ENCODE results near the gene SYS1. TPM values are rescaled to one million over a fixed set of nuclear protein-coding genes. Genes with fewer than 3 reads are reported as not detected.

Gene SYS1
- total RNA-seq, 1 donor from 2014 or later, result 29.2 TPM

DNA sequence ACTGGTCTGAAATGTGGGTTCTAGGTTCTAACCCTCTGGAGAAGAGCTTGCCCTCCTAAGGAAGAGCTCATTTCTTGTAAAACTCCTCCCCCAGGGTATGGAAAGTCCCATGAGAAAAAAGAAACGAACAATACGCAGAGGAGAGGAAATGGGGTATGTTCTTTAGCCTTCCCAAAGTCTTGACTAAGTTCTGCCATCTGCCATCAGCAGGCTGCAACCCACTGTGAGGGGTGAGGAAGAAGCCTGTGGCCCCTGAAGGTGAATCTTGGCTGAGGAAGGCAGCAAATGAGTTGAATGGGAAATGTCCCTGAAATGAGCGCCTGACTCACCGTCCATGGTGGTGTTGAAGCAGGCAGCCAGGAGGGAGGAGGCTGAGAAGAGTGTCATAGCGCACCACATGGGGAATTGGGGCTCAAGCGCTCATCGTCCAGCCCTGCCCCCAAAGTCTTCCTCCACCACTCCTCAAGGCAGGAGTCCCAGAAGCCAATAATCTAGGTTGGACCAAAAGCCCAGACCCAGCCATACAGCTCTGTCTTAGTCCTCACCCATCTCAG lies 44.5 kb upstream of the SYS1 start:
- DNase-seq (ENCODE audit: extremely low spot score, unreplicated experiment), result no peak
- Mint-ChIP-seq H3K27me3 (peaks cover 4% of the 10 kb centered on the region), H3K9me3 (no peaks in the 10 kb centered on the region), H3K27ac (no peak overlapping the region), H3K4me3 (no peak overlapping the region), H3K36me3 (no peaks in the 10 kb centered on the region), H3K4me1 (ENCODE audit: unreplicated experiment) (peaks cover 4% of the 10 kb centered on the region)
- TF ChIP-seq, protein P1, sequence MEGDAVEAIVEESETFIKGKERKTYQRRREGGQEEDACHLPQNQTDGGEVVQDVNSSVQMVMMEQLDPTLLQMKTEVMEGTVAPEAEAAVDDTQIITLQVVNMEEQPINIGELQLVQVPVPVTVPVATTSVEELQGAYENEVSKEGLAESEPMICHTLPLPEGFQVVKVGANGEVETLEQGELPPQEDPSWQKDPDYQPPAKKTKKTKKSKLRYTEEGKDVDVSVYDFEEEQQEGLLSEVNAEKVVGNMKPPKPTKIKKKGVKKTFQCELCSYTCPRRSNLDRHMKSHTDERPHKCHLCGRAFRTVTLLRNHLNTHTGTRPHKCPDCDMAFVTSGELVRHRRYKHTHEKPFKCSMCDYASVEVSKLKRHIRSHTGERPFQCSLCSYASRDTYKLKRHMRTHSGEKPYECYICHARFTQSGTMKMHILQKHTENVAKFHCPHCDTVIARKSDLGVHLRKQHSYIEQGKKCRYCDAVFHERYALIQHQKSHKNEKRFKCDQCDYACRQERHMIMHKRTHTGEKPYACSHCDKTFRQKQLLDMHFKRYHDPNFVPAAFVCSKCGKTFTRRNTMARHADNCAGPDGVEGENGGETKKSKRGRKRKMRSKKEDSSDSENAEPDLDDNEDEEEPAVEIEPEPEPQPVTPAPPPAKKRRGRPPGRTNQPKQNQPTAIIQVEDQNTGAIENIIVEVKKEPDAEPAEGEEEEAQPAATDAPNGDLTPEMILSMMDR (conservative IDR thresholded peaks at IDR 0.05), result no peak

- Mint-ChIP-seq H3K4me1 (ENCODE audit: unreplicated experiment) (peaks cover 4% of the 10 kb centered on the region), H3K27me3 (peaks cover 4% of the 10 kb centered on the region), H3K36me3 (no peaks in the 10 kb centered on the region), H3K27ac (no peak overlapping the region), H3K9me3 (no peaks in the 10 kb centered on the region), H3K4me3 (no peak overlapping the region)
- TF ChIP-seq, protein P1 (conservative IDR thresholded peaks at IDR 0.05), result no peak
- DNase-seq (ENCODE audit: extremely low spot score, unreplicated experiment), result no peak
Observed at GRCh38 chr20:45318948-45319347, 44.0 kb upstream of the SYS1 start.

DNA sequence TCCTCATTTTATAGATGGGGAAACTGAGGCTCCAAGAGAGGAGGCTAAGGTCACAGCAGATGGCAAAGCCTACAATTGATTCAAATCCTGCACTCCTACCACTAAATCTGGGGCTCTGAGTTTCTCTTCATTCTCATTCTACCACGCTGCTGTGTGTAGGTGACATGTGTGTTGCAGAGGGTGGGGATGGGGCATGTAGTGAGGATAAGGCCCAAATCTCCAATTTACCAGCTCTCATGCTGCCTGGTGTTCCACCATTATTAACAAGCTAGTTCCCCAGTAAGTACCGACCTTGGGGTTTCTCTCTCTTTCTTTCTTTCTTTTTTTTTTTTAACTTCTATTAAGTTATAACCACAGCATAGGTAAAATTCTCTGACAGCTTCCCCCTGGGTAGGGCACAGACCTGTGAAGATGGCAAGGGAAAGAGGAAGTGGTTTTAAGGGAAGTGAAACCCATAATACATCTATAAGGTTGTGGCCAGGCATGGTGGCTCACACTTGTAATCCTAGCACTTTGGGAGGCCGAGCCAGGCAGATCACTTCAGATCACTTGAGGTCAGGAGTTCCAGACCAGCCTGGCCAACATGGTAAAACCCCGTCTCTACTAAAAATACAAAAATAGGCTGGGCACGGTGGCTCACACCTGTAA lies 41.9 kb upstream of the SYS1 start:
- no peak for DNase-seq (ENCODE audit: extremely low spot score, unreplicated experiment)
- Mint-ChIP-seq H3K36me3 (no peaks in the 10 kb centered on the region), H3K4me1 (ENCODE audit: unreplicated experiment) (peaks cover 4% of the 10 kb centered on the region), H3K27ac (no peak overlapping the region), H3K27me3 (peaks cover 4% of the 10 kb centered on the region), H3K9me3 (no peaks in the 10 kb centered on the region), H3K4me3 (no peak overlapping the region)
- TF ChIP-seq, protein P1 (conservative IDR thresholded peaks at IDR 0.05), result no peak

DNA sequence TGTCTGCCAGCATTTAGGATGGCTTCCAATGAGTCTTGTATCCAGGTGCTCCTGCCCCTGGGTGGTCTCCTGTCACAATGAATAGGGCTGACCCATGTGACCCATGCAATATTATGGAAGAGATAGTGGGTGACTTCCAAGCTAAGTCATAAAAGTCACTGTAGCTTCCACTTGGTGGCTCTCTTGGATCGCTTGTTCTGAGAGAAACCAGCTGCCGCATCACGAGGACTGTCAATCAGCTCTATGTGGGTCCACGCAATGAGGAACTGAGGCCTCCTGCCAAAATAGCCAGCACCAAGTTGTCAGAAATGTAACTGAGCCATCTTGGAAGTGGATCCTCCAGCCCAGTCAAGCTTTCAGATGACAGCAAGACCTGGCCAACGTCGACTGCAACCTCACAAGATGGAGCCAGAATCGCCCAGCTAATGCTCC lies 40.0 kb upstream of the SYS1 start:
- Mint-ChIP-seq H3K9me3 (no peaks in the 10 kb centered on the region), H3K36me3 (peaks cover 2% of the 10 kb centered on the region), H3K27ac (no peak overlapping the region), H3K4me1 (ENCODE audit: unreplicated experiment) (peaks cover 4% of the 10 kb centered on the region), H3K4me3 (no peak overlapping the region), H3K27me3 (peaks cover 4% of the 10 kb centered on the region)
- TF ChIP-seq, protein P1 (conservative IDR thresholded peaks at IDR 0.05), result no peak
- no peak for DNase-seq (ENCODE audit: extremely low spot score, unreplicated experiment)

DNA sequence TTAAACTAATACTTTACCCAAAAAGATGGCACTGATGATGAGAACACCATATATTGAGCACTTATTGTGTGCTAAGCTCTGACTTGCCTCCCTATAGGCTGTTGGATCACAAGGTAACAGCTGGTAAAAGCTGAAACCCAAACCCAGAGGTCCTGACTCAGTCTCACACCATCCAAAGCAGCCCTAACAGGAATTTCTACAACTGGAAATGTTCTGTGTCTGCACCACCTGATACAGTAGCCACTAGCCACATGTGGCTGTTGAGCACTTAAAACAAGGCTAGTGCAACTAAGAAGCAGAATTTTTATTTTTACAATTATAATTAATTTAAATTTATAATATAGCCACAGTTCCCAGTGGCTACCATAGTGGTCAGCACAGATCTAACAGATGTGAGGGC lies 39.2 kb upstream of the SYS1 start:
- peaks cover 3% of the 10 kb centered on the region for H3K36me3 Mint-ChIP-seq
- no peak for DNase-seq (ENCODE audit: extremely low spot score, unreplicated experiment)
- TF ChIP-seq, protein P1 (conservative IDR thresholded peaks at IDR 0.05), result no peak
- H3K27me3 Mint-ChIP-seq, result peaks cover 4% of the 10 kb centered on the region
- peaks cover 4% of the 10 kb centered on the region for H3K4me1 Mint-ChIP-seq (ENCODE audit: unreplicated experiment)
- H3K4me3 Mint-ChIP-seq, result no peak overlapping the region
- no peaks in the 10 kb centered on the region for H3K9me3 Mint-ChIP-seq
- H3K27ac Mint-ChIP-seq, result peak overlapping the region; percentile 46
